ENCODE measurements around the gene KCNA4. TPM values are rescaled to one million over a fixed set of nuclear protein-coding genes. Genes with fewer than 3 reads are reported as not detected.
"Not testable (repeated sequence)": the region's sequence is repeated elsewhere in the genome, so short reads cannot be mapped to it uniquely, and the experiment has no call there.

KCNA4 gene
- polyA plus RNA-seq (2013, experiment 1 of 2): not detected
- 0.10 TPM for polyA plus RNA-seq (2013, experiment 2 of 2)

DNA sequence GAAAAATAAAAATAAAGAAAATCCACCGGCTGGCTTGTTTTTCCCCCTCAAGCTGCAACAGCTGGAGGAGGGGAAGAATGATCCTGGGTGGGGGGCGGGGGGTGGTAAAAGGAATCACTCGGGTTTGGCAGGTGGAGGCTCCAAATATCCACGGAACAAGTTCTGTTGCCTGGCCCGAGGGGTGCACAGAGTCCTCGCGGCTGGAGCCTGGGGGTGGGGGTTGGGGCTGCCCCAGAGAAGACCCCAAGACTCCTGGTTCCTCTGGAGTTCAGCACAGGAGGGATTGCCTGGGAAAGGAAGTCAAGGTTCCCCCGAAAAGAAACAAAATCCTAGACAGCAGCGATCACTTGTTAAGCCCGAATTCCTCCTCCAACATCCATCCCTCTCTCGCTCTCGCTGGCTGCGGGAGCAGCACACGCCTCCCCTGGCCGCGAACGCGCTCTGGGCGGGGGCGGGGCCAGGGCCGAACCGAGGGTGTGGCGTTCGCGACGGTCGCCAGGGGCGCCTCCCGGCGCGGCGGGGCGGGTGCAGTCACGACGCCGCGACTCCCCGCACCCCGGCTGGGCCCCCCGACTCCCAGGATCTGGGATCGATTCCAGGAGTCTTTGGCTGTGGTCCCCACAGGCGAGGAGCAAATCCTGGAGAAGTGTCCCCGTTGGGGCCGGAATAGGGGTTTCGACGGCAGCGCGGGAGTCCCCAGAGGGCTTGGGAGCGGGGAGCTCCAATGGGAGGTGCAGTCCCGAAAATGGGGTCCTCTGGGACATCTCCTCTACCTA is at the start of gene KCNA4:
Gene KCNA4 (minus strand): TSS at position 443 of the 776 bp plus-strand sequence. CDS start 4,352 bp downstream, outside the sequence.
- Histone ChIP-seq H3K4me1 (ENCODE audit: control insufficient read depth, insufficient read depth, low read length, poor library complexity, severe bottlenecking) (peaks cover 12% of the 10 kb centered on the region), H3K4me3 (ENCODE audit: extremely low read depth, insufficient read depth, low read length, poor library complexity, severe bottlenecking) (peak within 1 kb of the TSS; percentile 32), H3K27ac (ENCODE audit: low read depth, low read length, severe bottlenecking) (no peak within 1 kb of the TSS), H3K9me3 (ENCODE audit: control insufficient read depth, low read length) (no peaks in the 10 kb centered on the region), H3K36me3 (ENCODE audit: control insufficient read depth, insufficient read depth, low read length) (no peaks in the 10 kb centered on the region)
- WGBS, 2 experiments (ENCODE audit: insufficient coverage in 2 of 2): 0% methylated on average over 25 to 30 of the region's 50 CpGs

DNA sequence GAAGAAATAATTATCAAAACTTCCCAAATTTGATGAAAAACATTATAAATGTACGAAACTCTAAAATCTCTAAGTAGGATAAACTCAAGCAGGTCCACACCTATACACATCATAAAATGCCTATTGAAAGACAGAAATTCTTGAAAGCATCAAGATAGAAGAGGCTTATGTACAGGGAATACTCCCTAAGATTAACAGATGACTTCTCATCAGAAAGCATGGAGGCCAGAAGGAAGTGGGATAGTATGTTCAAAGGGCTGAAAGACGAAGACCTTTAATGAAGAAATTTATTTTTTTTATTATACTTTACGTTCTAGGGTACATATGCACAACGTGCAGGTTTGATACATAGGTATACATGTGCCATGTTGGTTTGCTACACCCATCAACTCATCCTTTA is 45.3 kb upstream of the KCNA4 start:
- H3K4me1 ChIP-seq (ENCODE audit: control insufficient read depth, insufficient read depth, low read length, poor library complexity, severe bottlenecking): no peaks in the 10 kb centered on the region
- no peaks in the 10 kb centered on the region for H3K9me3 ChIP-seq (ENCODE audit: control insufficient read depth, low read length)
- H3K27ac ChIP-seq (ENCODE audit: low read depth, low read length, severe bottlenecking): no peak overlapping the region
- no peaks in the 10 kb centered on the region for H3K36me3 ChIP-seq (ENCODE audit: control insufficient read depth, insufficient read depth, low read length)
- WGBS, 2 experiments (ENCODE audit: insufficient coverage in 2 of 2): 75% methylated on average over 2 of the region's 4 CpGs; no CpG with 5 or more reads in 1 of the 2 experiments
- H3K4me3 ChIP-seq (ENCODE audit: extremely low read depth, insufficient read depth, low read length, poor library complexity, severe bottlenecking): no peak overlapping the region

DNA sequence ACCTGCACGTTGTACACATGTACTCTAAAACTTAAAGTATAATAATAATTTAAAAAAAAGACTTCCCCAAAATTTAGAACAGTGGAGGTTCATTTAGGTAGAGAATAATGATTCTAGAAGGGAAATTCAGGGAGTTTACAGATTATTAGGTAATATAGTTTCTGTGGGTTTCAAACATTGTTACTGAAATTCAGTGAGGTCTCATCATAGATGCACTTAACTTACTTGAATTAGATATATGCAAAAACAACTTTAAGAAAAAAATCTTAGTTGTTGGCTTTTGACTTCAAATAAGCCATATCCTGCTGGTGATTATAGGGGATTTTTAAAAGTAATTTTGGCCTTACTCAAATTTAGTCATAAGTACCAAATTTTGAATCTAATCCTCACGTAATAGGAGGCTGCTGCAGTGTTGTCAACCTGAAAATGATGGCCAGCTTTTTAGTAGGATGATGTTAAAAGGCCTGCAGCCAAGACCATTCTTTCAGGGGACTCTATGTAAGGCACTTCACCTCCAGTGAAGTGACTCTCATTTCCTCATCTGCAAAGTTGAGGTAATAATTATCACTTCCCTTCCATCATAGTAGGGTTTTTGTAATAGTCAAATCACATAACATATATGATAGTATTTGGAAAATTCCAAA is 42.5 kb upstream of the KCNA4 start:
- no peak overlapping the region for H3K4me3 ChIP-seq (ENCODE audit: extremely low read depth, insufficient read depth, low read length, poor library complexity, severe bottlenecking)
- no peaks in the 10 kb centered on the region for H3K36me3 ChIP-seq (ENCODE audit: control insufficient read depth, insufficient read depth, low read length)
- no peaks in the 10 kb centered on the region for H3K4me1 ChIP-seq (ENCODE audit: control insufficient read depth, insufficient read depth, low read length, poor library complexity, severe bottlenecking)
- H3K27ac ChIP-seq (ENCODE audit: low read depth, low read length, severe bottlenecking): no peak overlapping the region
- no peaks in the 10 kb centered on the region for H3K9me3 ChIP-seq (ENCODE audit: control insufficient read depth, low read length)
- no CpG with 5 or more reads among the region's 2 CpGs for WGBS, 2 experiments (ENCODE audit: insufficient coverage in 2 of 2)

DNA sequence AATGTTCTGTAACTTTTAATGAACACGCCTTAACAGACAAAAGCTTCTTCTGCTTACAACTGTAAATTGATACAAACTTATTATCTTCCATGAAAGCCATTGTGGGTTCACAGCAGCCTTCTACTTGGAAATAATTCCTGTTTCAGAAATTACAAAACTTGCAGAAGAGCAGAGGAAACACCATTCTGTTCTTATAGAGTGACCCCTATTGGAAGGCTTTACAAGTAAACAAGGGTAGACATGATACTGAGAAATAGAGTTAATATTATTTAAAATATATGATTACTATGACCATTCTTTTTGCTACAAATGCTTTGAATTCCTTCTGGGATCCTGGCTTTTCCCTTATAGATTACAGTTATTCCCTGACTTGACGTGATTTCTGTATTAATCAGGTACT is 32.4 kb upstream of the KCNA4 start:
- no peaks in the 10 kb centered on the region for H3K9me3 ChIP-seq (ENCODE audit: control insufficient read depth, low read length)
- no peak overlapping the region for H3K27ac ChIP-seq (ENCODE audit: low read depth, low read length, severe bottlenecking)
- no peak overlapping the region for H3K4me3 ChIP-seq (ENCODE audit: extremely low read depth, insufficient read depth, low read length, poor library complexity, severe bottlenecking)

DNA sequence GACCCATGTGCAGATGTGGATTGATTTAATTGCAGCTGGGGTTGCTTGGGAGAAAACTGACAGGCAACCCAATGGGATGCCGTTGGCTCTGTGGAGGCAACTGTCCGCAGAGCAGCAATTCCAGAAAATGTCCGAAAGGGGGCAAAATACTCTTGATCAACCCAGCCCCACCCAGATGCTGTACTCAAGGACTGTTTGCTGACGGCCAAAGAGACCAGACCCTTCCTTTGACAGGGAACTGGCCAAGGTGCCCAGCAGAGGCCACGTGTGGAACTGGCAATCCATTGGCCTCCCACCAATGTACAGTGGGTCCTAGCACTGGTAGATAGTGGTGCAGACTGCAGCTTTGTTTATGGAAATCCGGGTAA is 29.7 kb upstream of the KCNA4 start:
- Histone ChIP-seq H3K27ac (ENCODE audit: low read depth, low read length, severe bottlenecking) (no peak overlapping the region), H3K36me3 (ENCODE audit: control insufficient read depth, insufficient read depth, low read length) (no peaks in the 10 kb centered on the region), H3K4me3 (ENCODE audit: extremely low read depth, insufficient read depth, low read length, poor library complexity, severe bottlenecking) (no peak overlapping the region), H3K9me3 (ENCODE audit: control insufficient read depth, low read length) (no peaks in the 10 kb centered on the region), H3K4me1 (ENCODE audit: control insufficient read depth, insufficient read depth, low read length, poor library complexity, severe bottlenecking) (no peaks in the 10 kb centered on the region)
- 54 to 68% methylated on average over 4 to 5 of the region's 6 CpGs for WGBS, 2 experiments (ENCODE audit: insufficient coverage in 2 of 2)

More for the DNA sequence above, 32.4 kb upstream of the KCNA4 start:
- Histone ChIP-seq H3K4me1 (ENCODE audit: control insufficient read depth, insufficient read depth, low read length, poor library complexity, severe bottlenecking) (no peaks in the 10 kb centered on the region), H3K36me3 (ENCODE audit: control insufficient read depth, insufficient read depth, low read length) (no peaks in the 10 kb centered on the region)
- WGBS, 2 experiments (ENCODE audit: insufficient coverage in 2 of 2): no CpG with 5 or more reads among the region's 2 CpGs

DNA sequence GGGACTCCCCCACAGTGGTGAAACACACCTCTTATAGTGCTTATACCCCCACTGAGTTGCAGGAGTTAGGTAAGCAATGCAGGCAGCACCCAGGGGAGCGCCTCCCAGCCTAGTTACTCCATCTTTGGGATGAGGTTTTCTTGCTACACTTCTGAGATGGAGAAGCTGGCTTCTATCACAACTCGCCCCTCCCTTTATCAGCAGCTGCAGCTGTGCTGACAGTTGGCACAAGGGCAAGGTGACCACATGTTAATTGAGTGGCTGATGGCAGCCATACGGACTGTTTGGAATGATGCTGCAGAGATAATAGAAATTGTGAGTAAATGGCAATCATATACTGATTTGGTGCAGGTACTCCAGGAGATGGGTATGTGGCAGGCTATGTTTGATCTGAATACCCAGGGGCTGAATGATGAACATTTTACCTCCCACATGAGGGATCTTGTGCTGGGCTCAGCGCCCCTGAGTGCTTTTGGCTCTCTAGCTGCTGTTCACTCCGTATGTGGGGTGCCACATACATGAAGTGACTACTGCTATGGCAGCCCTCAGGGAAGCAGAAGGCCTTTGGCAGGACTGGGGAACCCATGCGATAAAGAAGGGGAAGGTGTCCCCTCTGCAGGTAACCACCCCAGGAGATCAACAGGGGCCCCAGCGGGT is 29.2 kb upstream of the KCNA4 start:
- no peak overlapping the region for H3K4me3 ChIP-seq (ENCODE audit: extremely low read depth, insufficient read depth, low read length, poor library complexity, severe bottlenecking)
- H3K9me3 ChIP-seq (ENCODE audit: control insufficient read depth, low read length): no peaks in the 10 kb centered on the region
- no peak overlapping the region for H3K27ac ChIP-seq (ENCODE audit: low read depth, low read length, severe bottlenecking)
- H3K36me3 ChIP-seq (ENCODE audit: control insufficient read depth, insufficient read depth, low read length): no peaks in the 10 kb centered on the region
- no peaks in the 10 kb centered on the region for H3K4me1 ChIP-seq (ENCODE audit: control insufficient read depth, insufficient read depth, low read length, poor library complexity, severe bottlenecking)
- WGBS, 2 experiments (ENCODE audit: insufficient coverage in 2 of 2): 78 to 87% methylated on average over 5 to 6 of the region's 7 CpGs

DNA sequence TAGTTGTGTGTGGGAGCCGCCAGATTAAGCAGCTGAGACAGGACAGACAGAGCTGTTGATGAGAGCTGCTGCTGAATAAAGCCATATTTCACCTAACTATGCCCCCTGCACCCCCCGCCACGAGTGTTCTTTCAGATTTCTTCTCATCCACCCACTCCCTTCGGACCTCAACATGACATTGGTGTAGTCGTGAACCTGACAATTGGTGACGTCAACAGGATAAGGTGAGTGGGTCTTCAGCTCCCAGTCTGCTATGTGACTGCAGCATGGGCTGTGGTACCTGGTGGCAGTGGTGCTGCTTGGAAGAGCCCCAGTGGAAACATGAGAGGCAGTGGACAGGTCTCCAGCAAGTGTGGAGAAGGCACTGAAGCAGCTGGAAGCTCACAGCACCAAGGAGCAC is 28.3 kb upstream of the KCNA4 start:
- Histone ChIP-seq H3K27ac (ENCODE audit: low read depth, low read length, severe bottlenecking) (no peak overlapping the region), H3K4me1 (ENCODE audit: control insufficient read depth, insufficient read depth, low read length, poor library complexity, severe bottlenecking) (no peaks in the 10 kb centered on the region), H3K9me3 (ENCODE audit: control insufficient read depth, low read length) (no peaks in the 10 kb centered on the region), H3K4me3 (ENCODE audit: extremely low read depth, insufficient read depth, low read length, poor library complexity, severe bottlenecking) (no peak overlapping the region), H3K36me3 (ENCODE audit: control insufficient read depth, insufficient read depth, low read length) (no peaks in the 10 kb centered on the region)
- WGBS, 2 experiments (ENCODE audit: insufficient coverage in 2 of 2): 90 to 100% methylated on average over 2 to 4 of the region's 6 CpGs

DNA sequence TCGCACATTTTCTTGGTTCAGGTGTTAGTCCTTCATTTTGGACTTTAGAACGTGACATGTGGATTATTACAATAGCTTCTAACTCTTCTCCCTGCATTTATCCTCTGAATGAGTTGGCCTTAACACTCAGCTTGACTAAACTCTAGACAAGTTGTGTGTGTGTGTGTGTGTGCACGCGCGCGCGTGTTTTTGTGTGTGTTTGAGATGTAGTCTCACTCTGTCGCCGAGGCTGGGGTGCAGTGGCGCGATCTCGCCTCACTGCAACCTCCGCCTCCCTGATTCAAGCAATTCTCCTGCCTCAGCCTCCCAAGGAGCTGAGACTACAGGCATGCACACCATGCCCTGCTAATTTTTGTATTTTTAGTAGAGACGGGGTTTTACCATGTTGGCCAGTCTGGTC is 24.3 kb upstream of the KCNA4 start:
- Histone ChIP-seq H3K36me3 (ENCODE audit: control insufficient read depth, insufficient read depth, low read length) (no peaks in the 10 kb centered on the region), H3K4me1 (ENCODE audit: control insufficient read depth, insufficient read depth, low read length, poor library complexity, severe bottlenecking) (no peaks in the 10 kb centered on the region), H3K9me3 (ENCODE audit: control insufficient read depth, low read length) (no peaks in the 10 kb centered on the region), H3K4me3 (ENCODE audit: extremely low read depth, insufficient read depth, low read length, poor library complexity, severe bottlenecking) (no peak overlapping the region), H3K27ac (ENCODE audit: low read depth, low read length, severe bottlenecking) (no peak overlapping the region)
- WGBS, 2 experiments (ENCODE audit: insufficient coverage in 2 of 2): 76 to 79% methylated on average over 8 to 13 of the region's 14 CpGs

DNA sequence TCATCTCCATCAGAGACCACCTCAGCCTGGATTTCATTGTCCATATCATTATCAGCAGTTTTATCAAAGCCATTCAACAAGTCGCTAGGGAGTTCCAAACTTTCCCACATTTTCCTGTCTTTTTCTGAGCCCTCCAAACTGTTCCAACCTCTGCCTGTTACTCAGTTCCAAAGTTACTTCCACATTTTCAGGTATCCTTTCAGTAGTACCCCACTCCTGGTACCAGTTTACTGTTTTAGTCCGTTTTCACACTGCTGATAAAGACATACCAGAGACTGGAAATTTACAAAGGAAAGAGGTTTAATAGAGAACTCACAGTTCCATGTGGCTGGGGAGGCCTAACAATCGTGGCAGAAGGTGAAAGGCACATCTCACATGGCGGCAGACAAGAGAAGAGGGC is 17.9 kb upstream of the KCNA4 start:
- 73 to 74% methylated on average over 3 of the region's 4 CpGs for WGBS, 2 experiments (ENCODE audit: insufficient coverage in 2 of 2)
- H3K4me1 ChIP-seq (ENCODE audit: control insufficient read depth, insufficient read depth, low read length, poor library complexity, severe bottlenecking): not testable (repeated sequence)

DNA sequence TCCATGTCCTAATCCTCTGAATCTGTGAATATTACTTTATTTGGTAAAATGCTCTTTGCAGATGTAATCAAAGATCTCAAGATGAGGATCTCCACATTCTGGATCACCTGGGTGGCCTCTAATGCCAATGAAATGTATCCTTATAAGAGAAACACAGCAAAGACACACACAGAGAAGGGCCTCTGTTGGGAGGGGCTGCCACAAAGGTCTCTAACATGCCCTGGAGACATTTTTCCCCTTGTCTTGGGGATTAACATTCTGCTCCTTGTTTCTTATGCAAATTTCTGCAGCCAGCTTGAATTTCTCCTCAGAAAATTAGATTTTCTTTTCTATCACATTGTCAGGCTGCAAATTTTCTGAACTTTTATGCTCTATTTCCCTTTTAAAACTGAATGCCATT is 17.3 kb upstream of the KCNA4 start:
- not testable (repeated sequence) for H3K36me3 ChIP-seq (ENCODE audit: control insufficient read depth, insufficient read depth, low read length); H3K4me3 ChIP-seq (ENCODE audit: extremely low read depth, insufficient read depth, low read length, poor library complexity, severe bottlenecking); H3K9me3 ChIP-seq (ENCODE audit: control insufficient read depth, low read length); H3K27ac ChIP-seq (ENCODE audit: low read depth, low read length, severe bottlenecking); H3K4me1 ChIP-seq (ENCODE audit: control insufficient read depth, insufficient read depth, low read length, poor library complexity, severe bottlenecking)

More for the DNA sequence above, 17.9 kb upstream of the KCNA4 start:
- H3K27ac ChIP-seq (ENCODE audit: low read depth, low read length, severe bottlenecking); H3K36me3 ChIP-seq (ENCODE audit: control insufficient read depth, insufficient read depth, low read length); H3K9me3 ChIP-seq (ENCODE audit: control insufficient read depth, low read length); H3K4me3 ChIP-seq (ENCODE audit: extremely low read depth, insufficient read depth, low read length, poor library complexity, severe bottlenecking): not testable (repeated sequence)

Measured in mesodermal cell (in vitro differentiated cells).